Liver (tissue), 9 donors: Measurements from ENCODE around the gene CHAC2. TPM values are rescaled to one million over a fixed set of nuclear protein-coding genes. Genes with fewer than 3 reads are reported as not detected.

ENCODE experiments used
- DNase-seq: peaks from one replicate; pipeline ENCODE4 v3.0.0-alpha.2; 2017; ENCODE audit warnings: low spot score
- H3K27ac ChIP-seq, 2 donors: one replicate each; pipeline ENCODE4 v1.7.0; 2013; ENCODE audit warnings: inconsistent platforms in 2 of 2, low read length in 2 of 2, control low read depth in 1 of 2, low read depth in 1 of 2, mild to moderate bottlenecking in 1 of 2
- H3K27me3 ChIP-seq, 4 donors: one replicate each; pipeline versions ENCODE4 v1.6.1 to v1.7.0; 2013; ENCODE audit warnings: low read length in 3 of 4, inconsistent platforms in 1 of 4, mild to moderate bottlenecking in 1 of 4, moderate library complexity in 1 of 4; ENCODE audit not compliant: control insufficient read depth in 4 of 4, insufficient read depth in 4 of 4
- H3K36me3 ChIP-seq, 4 donors: one replicate each; pipeline versions ENCODE4 v1.6.1 to v1.7.0; 2013; ENCODE audit warnings: low read length in 3 of 4, mild to moderate bottlenecking in 3 of 4, low read depth in 1 of 4, moderate library complexity in 1 of 4; ENCODE audit not compliant: control insufficient read depth in 4 of 4, insufficient read depth in 3 of 4
- H3K4me1 ChIP-seq, 4 donors: one replicate each; pipeline versions ENCODE4 v1.6.1 to v1.7.0; 2013; ENCODE audit warnings: low read length in 3 of 4, mild to moderate bottlenecking in 3 of 4, moderate library complexity in 1 of 4; ENCODE audit not compliant: control insufficient read depth in 4 of 4, insufficient read depth in 4 of 4
- H3K4me3 ChIP-seq, 3 donors: one replicate each; pipeline versions ENCODE4 v1.6.1 to v1.7.0; 2013; ENCODE audit warnings: low read length in 3 of 3, control low read depth in 1 of 3, low read depth in 1 of 3, mild to moderate bottlenecking in 1 of 3
- H3K9ac ChIP-seq, 2 donors: one replicate each; pipeline ENCODE4 v1.7.0; 2013; ENCODE audit warnings: low read length in 2 of 2, mild to moderate bottlenecking in 2 of 2, moderate library complexity in 2 of 2, control low read depth in 1 of 2, low read depth in 1 of 2
- H3K9me3 ChIP-seq, 4 donors: one replicate each; pipeline versions ENCODE4 v1.6.1 to v1.7.0; 2013; ENCODE audit warnings: low read length in 3 of 4; ENCODE audit not compliant: control insufficient read depth in 4 of 4
- EGR1 ChIP-seq, 2 donors: IDR thresholded peaks; 2 replicates each; pipeline ENCODE4 v1.6.1; 2016 to 2018; ENCODE audit warnings: antibody characterized with exemption in 2 of 2, low read depth in 2 of 2
- FOXA1 ChIP-seq: IDR thresholded peaks from 2 replicates; pipeline ENCODE4 v1.6.1; 2016; ENCODE audit warnings: antibody characterized with exemption
- FOXA2 ChIP-seq: IDR thresholded peaks from 2 replicates; pipeline ENCODE4 v1.6.1; 2016; ENCODE audit warnings: antibody characterized with exemption
- GABPA ChIP-seq, 2 donors: IDR thresholded peaks in 1 of 2; conservative IDR thresholded peaks in 1 of 2; 2 replicates each; pipeline ENCODE4 v1.6.1; 2016; ENCODE audit warnings: antibody characterized with exemption in 2 of 2, mild to moderate bottlenecking in 1 of 2, moderate library complexity in 1 of 2
- HNF4A ChIP-seq, 2 donors: conservative IDR thresholded peaks; 2 replicates each; pipeline ENCODE4 v1.6.1; 2016; ENCODE audit warnings: antibody characterized with exemption in 2 of 2, mild to moderate bottlenecking in 2 of 2
- HNF4G ChIP-seq: IDR thresholded peaks from 2 replicates; pipeline ENCODE4 v1.6.1; 2016; ENCODE audit warnings: antibody characterized with exemption
- JUND ChIP-seq, 2 donors: IDR thresholded peaks; 2 replicates each; pipeline ENCODE4 v1.6.1; 2016; ENCODE audit warnings: antibody characterized with exemption in 2 of 2
- NR2F2 ChIP-seq: IDR thresholded peaks from 2 replicates; pipeline ENCODE4 v1.6.1; 2016; ENCODE audit warnings: antibody characterized with exemption
- RAD21 ChIP-seq, 2 donors: IDR thresholded peaks; 2 replicates each; pipeline ENCODE4 v1.6.1; 2016; ENCODE audit warnings: antibody characterized with exemption in 2 of 2, mild to moderate bottlenecking in 2 of 2
- RXRA ChIP-seq, 2 donors: IDR thresholded peaks; 2 replicates each; pipeline ENCODE4 v1.6.1; 2017 to 2018; ENCODE audit warnings: antibody characterized with exemption in 2 of 2, mild to moderate bottlenecking in 1 of 2
- SP1 ChIP-seq: IDR thresholded peaks from 2 replicates; pipeline ENCODE4 v1.6.1; 2018; ENCODE audit warnings: antibody characterized with exemption, mild to moderate bottlenecking
- TAF1 ChIP-seq: conservative IDR thresholded peaks from 2 replicates; pipeline ENCODE4 v1.6.1; 2016; ENCODE audit warnings: antibody characterized with exemption, mild to moderate bottlenecking
- YY1 ChIP-seq: IDR thresholded peaks from 2 replicates; pipeline ENCODE4 v1.6.1; 2016; ENCODE audit warnings: antibody characterized with exemption, mild to moderate bottlenecking
- WGBS: extraction: QIAGEN DNeasy Blood & Tissue Kit; methylation state at CpG from one replicate; pipeline ENCODE4 v1.1.7; 2013; 5-methylcytosine and 5-hydroxymethylcytosine counted together
- polyA plus RNA-seq, 2 donors: library from polyadenylated mRNA; stranded (reverse) in 1 of 2; unstranded in 1 of 2; fragments of 200-250 nt in 1 of 2; fragments of >200 nt in 1 of 2; fragmentation: Nextera tagmentation in 1 of 2; extraction: Ambion mirVana in 1 of 2; gene quantifications; one replicate each; pipeline versions ENCODE4 v1.2.1 to v1.2.3, GENCODE V29; 2013 to 2015
- total RNA-seq, 2 donors: library from RNA; depleted of rRNA; stranded (reverse); fragments of >200 nt; gene quantifications; one replicate each; pipeline ENCODE4 v1.2.3, GENCODE V29; 2014
- TF ChIP-seq, protein P1 (sequence below): fragments of 150-350 bp; IDR thresholded peaks from 2 replicates; pipeline ENCODE4 v1.5.1; 2017; ENCODE audit warnings: improper control_type of control experiment, low read depth, low read length; ENCODE audit not compliant: missing input control
- TF ChIP-seq, protein P2 (sequence below): IDR thresholded peaks from 2 replicates; pipeline ENCODE4 v1.6.1; 2016; ENCODE audit warnings: antibody characterized with exemption
- TF ChIP-seq, protein P3 (sequence below): IDR thresholded peaks from 2 replicates; pipeline ENCODE4 v1.6.1; 2016; ENCODE audit warnings: antibody characterized with exemption
- TF ChIP-seq, protein P4 (sequence below): IDR thresholded peaks from 2 replicates; pipeline ENCODE4 v1.6.1; 2016; ENCODE audit warnings: antibody characterized with exemption
- donor health status: healthy.
- donor health status: healthy.
- donor health status: healthy.
- donor health status: healthy.
- donor health status: healthy.

The CHAC2 gene
- total and polyA plus RNA-seq, 4 donors = 2.6 to 7.0 (median 4.3) TPM

DNA sequence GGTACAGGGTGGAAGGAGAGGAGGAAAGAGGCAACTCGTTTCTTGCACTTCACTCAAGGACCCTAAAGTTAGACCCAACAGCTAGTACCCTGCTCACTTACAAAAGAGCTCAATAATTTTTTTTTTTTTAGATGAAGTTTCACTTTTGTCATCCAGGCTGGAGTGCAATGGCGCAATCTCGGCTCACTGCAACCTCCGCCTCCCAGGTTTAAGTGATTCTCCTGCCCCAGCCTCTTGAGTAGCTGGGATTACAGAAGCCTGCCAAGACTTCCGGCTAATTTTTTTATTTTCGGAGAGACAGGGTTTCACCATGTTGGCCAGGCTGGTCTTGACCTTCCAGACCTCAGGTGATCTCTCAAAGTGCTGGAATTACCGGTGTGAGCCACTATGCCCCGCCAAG is 15.1 kb downstream of the CHAC2 start:
- Histone ChIP-seq H3K4me3 (no peak overlapping the region), H3K4me1 (peaks cover 6 to 21% (median 14%) of the 10 kb centered on the region in 4 donors), H3K36me3 (no peaks in the 10 kb centered on the region), H3K27me3 (no peaks in the 10 kb centered on the region), H3K9ac (no peak overlapping the region), H3K27ac (no peak overlapping the region), H3K9me3 (no peaks in the 10 kb centered on the region)
- DNase-seq = no peak
- TF ChIP-seq, protein P1, sequence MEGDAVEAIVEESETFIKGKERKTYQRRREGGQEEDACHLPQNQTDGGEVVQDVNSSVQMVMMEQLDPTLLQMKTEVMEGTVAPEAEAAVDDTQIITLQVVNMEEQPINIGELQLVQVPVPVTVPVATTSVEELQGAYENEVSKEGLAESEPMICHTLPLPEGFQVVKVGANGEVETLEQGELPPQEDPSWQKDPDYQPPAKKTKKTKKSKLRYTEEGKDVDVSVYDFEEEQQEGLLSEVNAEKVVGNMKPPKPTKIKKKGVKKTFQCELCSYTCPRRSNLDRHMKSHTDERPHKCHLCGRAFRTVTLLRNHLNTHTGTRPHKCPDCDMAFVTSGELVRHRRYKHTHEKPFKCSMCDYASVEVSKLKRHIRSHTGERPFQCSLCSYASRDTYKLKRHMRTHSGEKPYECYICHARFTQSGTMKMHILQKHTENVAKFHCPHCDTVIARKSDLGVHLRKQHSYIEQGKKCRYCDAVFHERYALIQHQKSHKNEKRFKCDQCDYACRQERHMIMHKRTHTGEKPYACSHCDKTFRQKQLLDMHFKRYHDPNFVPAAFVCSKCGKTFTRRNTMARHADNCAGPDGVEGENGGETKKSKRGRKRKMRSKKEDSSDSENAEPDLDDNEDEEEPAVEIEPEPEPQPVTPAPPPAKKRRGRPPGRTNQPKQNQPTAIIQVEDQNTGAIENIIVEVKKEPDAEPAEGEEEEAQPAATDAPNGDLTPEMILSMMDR = no peak
- TF ChIP-seq, protein P2, sequence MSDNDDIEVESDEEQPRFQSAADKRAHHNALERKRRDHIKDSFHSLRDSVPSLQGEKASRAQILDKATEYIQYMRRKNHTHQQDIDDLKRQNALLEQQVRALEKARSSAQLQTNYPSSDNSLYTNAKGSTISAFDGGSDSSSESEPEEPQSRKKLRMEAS = no peak
- TF ChIP-seq RAD21 (IDR thresholded peaks at IDR 0.05) = no peak
- TF ChIP-seq JUND (IDR thresholded peaks at IDR 0.05) = no peak
- no peak for TF ChIP-seq RXRA (IDR thresholded peaks at IDR 0.05)
- TF ChIP-seq, protein P3, sequence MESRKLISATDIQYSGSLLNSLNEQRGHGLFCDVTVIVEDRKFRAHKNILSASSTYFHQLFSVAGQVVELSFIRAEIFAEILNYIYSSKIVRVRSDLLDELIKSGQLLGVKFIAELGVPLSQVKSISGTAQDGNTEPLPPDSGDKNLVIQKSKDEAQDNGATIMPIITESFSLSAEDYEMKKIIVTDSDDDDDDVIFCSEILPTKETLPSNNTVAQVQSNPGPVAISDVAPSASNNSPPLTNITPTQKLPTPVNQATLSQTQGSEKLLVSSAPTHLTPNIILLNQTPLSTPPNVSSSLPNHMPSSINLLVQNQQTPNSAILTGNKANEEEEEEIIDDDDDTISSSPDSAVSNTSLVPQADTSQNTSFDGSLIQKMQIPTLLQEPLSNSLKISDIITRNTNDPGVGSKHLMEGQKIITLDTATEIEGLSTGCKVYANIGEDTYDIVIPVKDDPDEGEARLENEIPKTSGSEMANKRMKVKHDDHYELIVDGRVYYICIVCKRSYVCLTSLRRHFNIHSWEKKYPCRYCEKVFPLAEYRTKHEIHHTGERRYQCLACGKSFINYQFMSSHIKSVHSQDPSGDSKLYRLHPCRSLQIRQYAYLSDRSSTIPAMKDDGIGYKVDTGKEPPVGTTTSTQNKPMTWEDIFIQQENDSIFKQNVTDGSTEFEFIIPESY = no peak
- TF ChIP-seq, protein P4, sequence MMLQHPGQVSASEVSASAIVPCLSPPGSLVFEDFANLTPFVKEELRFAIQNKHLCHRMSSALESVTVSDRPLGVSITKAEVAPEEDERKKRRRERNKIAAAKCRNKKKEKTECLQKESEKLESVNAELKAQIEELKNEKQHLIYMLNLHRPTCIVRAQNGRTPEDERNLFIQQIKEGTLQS = no peak
- TF ChIP-seq SP1 = no peak
- no peak for TF ChIP-seq FOXA2
- no peak for TF ChIP-seq HNF4G
- TF ChIP-seq NR2F2 = no peak
- TF ChIP-seq TAF1 = no peak
- no peak for TF ChIP-seq FOXA1
- no peak for TF ChIP-seq GABPA (IDR thresholded peaks at IDR 0.05 in 1 of 2, conservative IDR thresholded peaks at IDR 0.05 in 1 of 2)
- no peak for TF ChIP-seq EGR1 (IDR thresholded peaks at IDR 0.05; ENCODE audit: low read depth in 2 of 2)
- TF ChIP-seq HNF4A (conservative IDR thresholded peaks at IDR 0.05) = no peak
- TF ChIP-seq YY1 = no peak
- 74% methylated on average over 8 of the region's 8 CpGs for WGBS

DNA sequence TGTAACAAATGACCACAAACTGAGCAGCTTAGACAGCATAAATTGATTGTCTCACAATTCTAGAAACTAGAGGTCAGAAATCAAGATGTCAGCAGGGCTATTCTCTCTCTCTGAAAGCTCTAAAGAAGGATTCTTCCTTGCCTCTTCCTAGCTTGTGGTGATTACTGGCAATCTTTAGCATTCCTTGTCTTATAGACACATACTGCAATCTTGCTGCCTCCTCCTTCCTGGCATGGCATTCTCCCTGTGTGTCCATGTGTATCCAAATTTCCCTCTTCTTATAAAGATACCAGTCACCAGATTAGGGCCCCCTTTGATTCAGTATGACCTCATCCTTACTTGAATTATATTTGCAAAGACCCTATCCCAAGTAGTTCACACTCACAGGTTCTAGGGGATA is 16.8 kb downstream of the CHAC2 start:
- no peak for DNase-seq
- Histone ChIP-seq H3K9me3 (no peaks in the 10 kb centered on the region), H3K9ac (no peak overlapping the region), H3K27me3 (no peaks in the 10 kb centered on the region), H3K36me3 (no peaks in the 10 kb centered on the region), H3K4me1 (peaks cover 9 to 28% (median 20%) of the 10 kb centered on the region in 4 donors), H3K4me3 (no peak overlapping the region), H3K27ac (no peak overlapping the region)
- TF ChIP-seq, protein P1 = no peak
- TF ChIP-seq, protein P3 = no peak
- TF ChIP-seq RXRA (IDR thresholded peaks at IDR 0.05) = no peak
- no peak for TF ChIP-seq FOXA2
- TF ChIP-seq EGR1 (IDR thresholded peaks at IDR 0.05; ENCODE audit: low read depth in 2 of 2) = no peak
- TF ChIP-seq JUND (IDR thresholded peaks at IDR 0.05) = no peak
